ENCODE measurements around the gene IL10RB. TPM values are rescaled to one million over a fixed set of nuclear protein-coding genes. Genes with fewer than 3 reads are reported as not detected.

Gene IL10RB
- total and polyA plus RNA-seq, 2 of the 13 experiments (the other 11 are each of a cell fraction or from before 2014, with no cell fraction given) = 17.4 to 18.2 TPM

DNA sequence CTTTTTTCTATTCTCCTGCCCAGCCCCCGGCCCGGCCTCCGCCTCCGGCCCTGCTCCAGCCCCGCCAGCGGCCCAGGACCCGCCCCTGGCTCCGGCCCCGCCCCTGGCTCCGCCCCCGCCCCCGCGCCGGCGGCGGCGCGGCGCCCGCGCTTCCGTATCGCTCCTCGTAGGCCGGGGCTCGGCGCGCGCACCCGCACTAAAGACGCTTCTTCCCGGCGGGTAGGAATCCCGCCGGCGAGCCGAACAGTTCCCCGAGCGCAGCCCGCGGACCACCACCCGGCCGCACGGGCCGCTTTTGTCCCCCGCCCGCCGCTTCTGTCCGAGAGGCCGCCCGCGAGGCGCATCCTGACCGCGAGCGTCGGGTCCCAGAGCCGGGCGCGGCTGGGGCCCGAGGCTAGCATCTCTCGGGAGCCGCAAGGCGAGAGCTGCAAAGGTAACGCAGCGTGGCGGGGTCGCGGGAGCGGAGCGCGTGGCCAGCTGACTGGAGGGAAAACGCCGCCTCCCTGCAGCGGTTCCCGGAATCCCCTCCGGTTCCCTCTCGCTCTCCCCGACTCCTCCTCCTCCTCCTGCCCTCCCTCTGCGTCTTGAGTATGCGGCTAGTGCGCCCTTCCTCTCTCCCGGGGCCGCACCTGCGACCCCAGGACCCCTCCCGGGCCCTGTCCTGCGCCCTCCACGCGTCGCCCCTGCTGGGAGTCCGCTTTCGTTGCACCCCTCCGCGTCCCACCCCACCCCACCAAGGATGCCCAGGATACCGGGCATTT is 36.2 kb upstream of the IL10RB start, which contains the start of gene IFNAR2 (continued):
- no peak for TF ChIP-seq ZNF816 (CRISPR knock-in tag; IDR thresholded peaks at IDR 0.05; ENCODE audit: borderline replicate concordance)
- no peak for TF ChIP-seq TBX3 (IDR thresholded peaks at IDR 0.05; ENCODE audit: borderline replicate concordance)
- TF ChIP-seq ZNF883 (CRISPR knock-in tag; IDR thresholded peaks at IDR 0.05; ENCODE audit: not compliant biosample characterization) = no peak
- TF ChIP-seq ATF7-NPFF (CRISPR knock-in tag; IDR thresholded peaks at IDR 0.05; ENCODE audit: low read depth) = peak; percentile 48; the same call in 1 of the 2 replicates
- TF ChIP-seq ZFP62 (CRISPR knock-in tag; IDR thresholded peaks at IDR 0.05) = no peak
- peak; percentile 23; the same call in 1 of the 2 replicates for TF ChIP-seq TBX2 (CRISPR knock-in tag; IDR thresholded peaks at IDR 0.05; ENCODE audit: borderline replicate concordance)
- no peak for TF ChIP-seq RBAK (CRISPR knock-in tag; IDR thresholded peaks at IDR 0.05)
- no peak for TF ChIP-seq ZNF790 (CRISPR knock-in tag; IDR thresholded peaks at IDR 0.05; ENCODE audit: borderline replicate concordance)
- peak; percentile 73 for TF ChIP-seq YEATS4 (CRISPR knock-in tag; IDR thresholded peaks at IDR 0.05; ENCODE audit: borderline replicate concordance)
- TF ChIP-seq ZNF891 (CRISPR knock-in tag; IDR thresholded peaks at IDR 0.05) = no peak
- TF ChIP-seq, protein P1, sequence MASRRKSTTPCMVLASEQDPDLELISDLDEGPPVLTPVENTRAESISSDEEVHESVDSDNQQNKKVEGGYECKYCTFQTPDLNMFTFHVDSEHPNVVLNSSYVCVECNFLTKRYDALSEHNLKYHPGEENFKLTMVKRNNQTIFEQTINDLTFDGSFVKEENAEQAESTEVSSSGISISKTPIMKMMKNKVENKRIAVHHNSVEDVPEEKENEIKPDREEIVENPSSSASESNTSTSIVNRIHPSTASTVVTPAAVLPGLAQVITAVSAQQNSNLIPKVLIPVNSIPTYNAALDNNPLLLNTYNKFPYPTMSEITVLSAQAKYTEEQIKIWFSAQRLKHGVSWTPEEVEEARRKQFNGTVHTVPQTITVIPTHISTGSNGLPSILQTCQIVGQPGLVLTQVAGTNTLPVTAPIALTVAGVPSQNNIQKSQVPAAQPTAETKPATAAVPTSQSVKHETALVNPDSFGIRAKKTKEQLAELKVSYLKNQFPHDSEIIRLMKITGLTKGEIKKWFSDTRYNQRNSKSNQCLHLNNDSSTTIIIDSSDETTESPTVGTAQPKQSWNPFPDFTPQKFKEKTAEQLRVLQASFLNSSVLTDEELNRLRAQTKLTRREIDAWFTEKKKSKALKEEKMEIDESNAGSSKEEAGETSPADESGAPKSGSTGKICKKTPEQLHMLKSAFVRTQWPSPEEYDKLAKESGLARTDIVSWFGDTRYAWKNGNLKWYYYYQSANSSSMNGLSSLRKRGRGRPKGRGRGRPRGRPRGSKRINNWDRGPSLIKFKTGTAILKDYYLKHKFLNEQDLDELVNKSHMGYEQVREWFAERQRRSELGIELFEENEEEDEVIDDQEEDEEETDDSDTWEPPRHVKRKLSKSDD (CRISPR knock-in tag; IDR thresholded peaks at IDR 0.05; ENCODE audit: low read depth) = no peak
- TF ChIP-seq AGO2 (optimal IDR thresholded peaks at IDR 0.05; ENCODE audit: low read depth, low read length) = peak; percentile 73
- TF ChIP-seq RBM22 (optimal IDR thresholded peaks at IDR 0.05; ENCODE audit: low read length) = no peak
- peak; percentile 36 for TF ChIP-seq MYC (CRISPR knock-in tag; IDR thresholded peaks at IDR 0.05; ENCODE audit: borderline replicate concordance)
- 0 out of 2 replicates have a peak, but pooled peaks have one; percentile 0 for TF ChIP-seq PHF21A (CRISPR knock-in tag; IDR thresholded peaks at IDR 0.05)
- peak; percentile 15 for TF ChIP-seq DMAP1 (CRISPR knock-in tag; IDR thresholded peaks at IDR 0.05)
- TF ChIP-seq RFX3 (CRISPR knock-in tag; IDR thresholded peaks at IDR 0.05) = no peak
- TF ChIP-seq, protein P2, sequence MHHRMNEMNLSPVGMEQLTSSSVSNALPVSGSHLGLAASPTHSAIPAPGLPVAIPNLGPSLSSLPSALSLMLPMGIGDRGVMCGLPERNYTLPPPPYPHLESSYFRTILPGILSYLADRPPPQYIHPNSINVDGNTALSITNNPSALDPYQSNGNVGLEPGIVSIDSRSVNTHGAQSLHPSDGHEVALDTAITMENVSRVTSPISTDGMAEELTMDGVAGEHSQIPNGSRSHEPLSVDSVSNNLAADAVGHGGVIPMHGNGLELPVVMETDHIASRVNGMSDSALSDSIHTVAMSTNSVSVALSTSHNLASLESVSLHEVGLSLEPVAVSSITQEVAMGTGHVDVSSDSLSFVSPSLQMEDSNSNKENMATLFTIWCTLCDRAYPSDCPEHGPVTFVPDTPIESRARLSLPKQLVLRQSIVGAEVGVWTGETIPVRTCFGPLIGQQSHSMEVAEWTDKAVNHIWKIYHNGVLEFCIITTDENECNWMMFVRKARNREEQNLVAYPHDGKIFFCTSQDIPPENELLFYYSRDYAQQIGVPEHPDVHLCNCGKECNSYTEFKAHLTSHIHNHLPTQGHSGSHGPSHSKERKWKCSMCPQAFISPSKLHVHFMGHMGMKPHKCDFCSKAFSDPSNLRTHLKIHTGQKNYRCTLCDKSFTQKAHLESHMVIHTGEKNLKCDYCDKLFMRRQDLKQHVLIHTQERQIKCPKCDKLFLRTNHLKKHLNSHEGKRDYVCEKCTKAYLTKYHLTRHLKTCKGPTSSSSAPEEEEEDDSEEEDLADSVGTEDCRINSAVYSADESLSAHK (CRISPR knock-in tag; IDR thresholded peaks at IDR 0.05; ENCODE audit: borderline replicate concordance) = no peak
- peak; percentile 64 for TF ChIP-seq MAFG (CRISPR knock-in tag; IDR thresholded peaks at IDR 0.05)
- TF ChIP-seq ZNF3 (CRISPR knock-in tag; IDR thresholded peaks at IDR 0.05) = no peak
- TF ChIP-seq, protein P3, sequence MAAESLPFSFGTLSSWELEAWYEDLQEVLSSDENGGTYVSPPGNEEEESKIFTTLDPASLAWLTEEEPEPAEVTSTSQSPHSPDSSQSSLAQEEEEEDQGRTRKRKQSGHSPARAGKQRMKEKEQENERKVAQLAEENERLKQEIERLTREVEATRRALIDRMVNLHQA (CRISPR knock-in tag; IDR thresholded peaks at IDR 0.05) = no peak
- TF ChIP-seq, protein P4, sequence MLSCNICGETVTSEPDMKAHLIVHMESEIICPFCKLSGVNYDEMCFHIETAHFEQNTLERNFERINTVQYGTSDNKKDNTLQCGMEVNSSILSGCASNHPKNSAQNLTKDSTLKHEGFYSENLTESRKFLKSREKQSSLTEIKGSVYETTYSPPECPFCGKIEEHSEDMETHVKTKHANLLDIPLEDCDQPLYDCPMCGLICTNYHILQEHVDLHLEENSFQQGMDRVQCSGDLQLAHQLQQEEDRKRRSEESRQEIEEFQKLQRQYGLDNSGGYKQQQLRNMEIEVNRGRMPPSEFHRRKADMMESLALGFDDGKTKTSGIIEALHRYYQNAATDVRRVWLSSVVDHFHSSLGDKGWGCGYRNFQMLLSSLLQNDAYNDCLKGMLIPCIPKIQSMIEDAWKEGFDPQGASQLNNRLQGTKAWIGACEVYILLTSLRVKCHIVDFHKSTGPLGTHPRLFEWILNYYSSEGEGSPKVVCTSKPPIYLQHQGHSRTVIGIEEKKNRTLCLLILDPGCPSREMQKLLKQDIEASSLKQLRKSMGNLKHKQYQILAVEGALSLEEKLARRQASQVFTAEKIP (CRISPR knock-in tag; IDR thresholded peaks at IDR 0.05; ENCODE audit: borderline replicate concordance) = no peak
- TF ChIP-seq ARNTL (CRISPR knock-in tag; IDR thresholded peaks at IDR 0.05) = no peak
- TF ChIP-seq MAFF (IDR thresholded peaks at IDR 0.05; ENCODE audit: low read depth, low read length) = no peak
